ENCODE measurements around the gene EHMT1.

DNA sequence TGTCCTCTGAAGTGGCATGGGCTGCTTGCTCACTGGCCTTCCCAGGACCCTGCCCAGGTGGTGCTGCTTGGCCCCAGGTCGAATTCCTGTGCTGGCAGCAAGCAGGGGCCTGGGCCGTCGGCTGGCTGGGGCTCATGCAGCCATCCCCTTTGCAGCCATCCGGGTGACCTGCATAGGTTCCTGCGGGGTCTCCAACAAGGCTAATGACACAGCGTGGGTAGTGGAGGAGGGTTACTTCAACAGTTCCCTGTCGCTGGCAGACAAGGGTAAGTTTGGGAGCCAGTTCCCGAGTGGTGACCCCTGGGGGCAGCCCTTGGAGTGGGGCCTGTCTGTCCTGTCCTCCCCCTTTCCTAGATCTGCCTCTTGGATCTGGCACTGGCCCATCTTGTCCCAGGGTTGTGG, 6.1 kb upstream of the EHMT1 start:
- TF ChIP-seq POLR2A (IDR thresholded peaks at IDR 0.05) (no peak), POLR2AphosphoS5 (IDR thresholded peaks at IDR 0.05) (no peak)
- TF ChIP-seq, protein P1, sequence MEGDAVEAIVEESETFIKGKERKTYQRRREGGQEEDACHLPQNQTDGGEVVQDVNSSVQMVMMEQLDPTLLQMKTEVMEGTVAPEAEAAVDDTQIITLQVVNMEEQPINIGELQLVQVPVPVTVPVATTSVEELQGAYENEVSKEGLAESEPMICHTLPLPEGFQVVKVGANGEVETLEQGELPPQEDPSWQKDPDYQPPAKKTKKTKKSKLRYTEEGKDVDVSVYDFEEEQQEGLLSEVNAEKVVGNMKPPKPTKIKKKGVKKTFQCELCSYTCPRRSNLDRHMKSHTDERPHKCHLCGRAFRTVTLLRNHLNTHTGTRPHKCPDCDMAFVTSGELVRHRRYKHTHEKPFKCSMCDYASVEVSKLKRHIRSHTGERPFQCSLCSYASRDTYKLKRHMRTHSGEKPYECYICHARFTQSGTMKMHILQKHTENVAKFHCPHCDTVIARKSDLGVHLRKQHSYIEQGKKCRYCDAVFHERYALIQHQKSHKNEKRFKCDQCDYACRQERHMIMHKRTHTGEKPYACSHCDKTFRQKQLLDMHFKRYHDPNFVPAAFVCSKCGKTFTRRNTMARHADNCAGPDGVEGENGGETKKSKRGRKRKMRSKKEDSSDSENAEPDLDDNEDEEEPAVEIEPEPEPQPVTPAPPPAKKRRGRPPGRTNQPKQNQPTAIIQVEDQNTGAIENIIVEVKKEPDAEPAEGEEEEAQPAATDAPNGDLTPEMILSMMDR (IDR thresholded peaks at IDR 0.05): no peak
